Mucosa of rectum (tissue), 2 donors: ENCODE data around the gene RPS6KL1.

Experiments used
- H3K27ac ChIP-seq, 2 donors: one replicate each; pipeline ENCODE4 v1.7.0; 2013; ENCODE audit warnings: inconsistent platforms in 2 of 2, low read depth in 2 of 2, low read length in 2 of 2
- H3K27me3 ChIP-seq, 2 donors: one replicate each; pipeline ENCODE4 v1.7.0; 2013; ENCODE audit warnings: low read length in 2 of 2; ENCODE audit not compliant: control insufficient read depth in 2 of 2, insufficient read depth in 2 of 2
- H3K36me3 ChIP-seq, 2 donors: one replicate each; pipeline ENCODE4 v1.7.0; 2013; ENCODE audit warnings: low read length in 2 of 2; ENCODE audit not compliant: control insufficient read depth in 2 of 2, insufficient read depth in 2 of 2
- H3K4me1 ChIP-seq, 2 donors: one replicate each; pipeline ENCODE4 v1.7.0; 2013; ENCODE audit warnings: low read length in 2 of 2, mild to moderate bottlenecking in 1 of 2; ENCODE audit not compliant: control insufficient read depth in 2 of 2, insufficient read depth in 2 of 2
- H3K4me3 ChIP-seq, 2 donors: one replicate each; pipeline ENCODE4 v1.7.0; 2013; ENCODE audit warnings: low read length in 2 of 2
- H3K9ac ChIP-seq, 2 donors: one replicate each; pipeline ENCODE4 v1.7.0; 2013; ENCODE audit warnings: low read length in 2 of 2, low read depth in 1 of 2, mild to moderate bottlenecking in 1 of 2
- H3K9me3 ChIP-seq, 2 donors: one replicate each; pipeline ENCODE4 v1.7.0; 2013; ENCODE audit warnings: low read length in 2 of 2; ENCODE audit not compliant: control insufficient read depth in 2 of 2
- donor health status: healthy.
- donor health status: Normal muscosa, but diverticular disease.

Gene RPS6KL1

DNA sequence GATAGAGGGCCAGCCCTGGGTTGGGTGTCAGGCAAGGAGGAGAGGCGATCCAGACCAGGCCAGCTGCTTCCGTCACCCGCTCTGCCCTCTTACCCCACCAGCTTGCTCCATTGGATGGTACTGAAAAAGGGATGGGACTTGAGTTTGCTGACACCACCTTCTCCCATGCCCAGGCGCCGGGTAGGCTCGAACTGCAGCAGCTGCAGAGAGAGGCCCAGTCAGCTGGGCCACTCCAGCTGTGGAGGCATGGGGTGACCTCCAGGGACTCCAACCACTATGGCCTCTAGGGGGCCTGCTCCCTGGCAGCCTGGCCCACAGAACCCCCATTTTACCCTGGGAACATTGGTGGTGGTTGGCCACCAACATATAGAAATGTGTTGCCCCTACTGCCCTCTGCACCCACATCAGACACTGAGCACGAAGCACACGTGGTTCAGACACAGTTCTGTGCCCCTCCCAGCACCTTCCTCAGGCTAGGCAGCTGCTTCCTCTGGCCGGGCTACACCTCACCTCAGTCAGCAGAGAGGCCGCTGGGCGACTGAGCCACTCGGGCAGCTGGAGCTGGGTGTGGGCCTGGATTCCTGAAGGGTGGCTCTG, 16.0 kb downstream of the RPS6KL1 start:
- H3K27ac ChIP-seq, result no peak overlapping the region
- H3K9ac ChIP-seq, result no peak overlapping the region
- peaks cover 11 to 21% of the 10 kb centered on the region in 2 donors for H3K36me3 ChIP-seq
- H3K9me3 ChIP-seq, result no peaks in the 10 kb centered on the region
- no peaks in the 10 kb centered on the region for H3K27me3 ChIP-seq
- H3K4me3 ChIP-seq, result no peak overlapping the region
- H3K4me1 ChIP-seq, result peaks cover 6 to 15% of the 10 kb centered on the region in 2 donors

DNA sequence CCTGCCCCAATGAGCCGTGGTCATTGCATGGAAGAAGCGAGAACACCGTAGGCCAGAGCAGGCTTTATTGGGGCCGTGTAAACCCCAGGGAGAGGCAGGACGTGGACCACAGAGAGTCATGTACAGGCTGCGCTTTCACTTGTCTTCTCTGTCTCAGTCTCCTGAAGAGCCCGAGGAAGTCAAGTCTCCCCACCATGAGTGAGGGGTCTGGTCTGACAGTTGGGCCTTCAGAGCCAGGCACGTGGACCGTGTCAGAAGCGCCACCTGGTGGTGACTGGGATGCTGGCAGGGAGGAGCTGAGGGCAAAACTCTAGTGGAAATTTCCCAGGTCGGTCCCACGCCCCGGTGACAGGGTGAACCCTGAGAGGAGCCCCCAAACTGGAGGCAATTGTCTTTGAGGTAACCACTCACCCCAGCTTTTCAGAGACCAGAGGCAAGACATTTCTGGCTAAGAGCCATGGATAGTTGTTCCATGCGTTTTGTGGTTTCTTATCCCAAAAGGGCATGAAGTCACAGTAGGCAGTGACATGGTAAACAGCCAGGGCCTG, 17.4 kb downstream of the RPS6KL1 start:
- Histone ChIP-seq H3K9ac (no peak overlapping the region), H3K9me3 (no peaks in the 10 kb centered on the region), H3K4me1 (peaks cover 6 to 15% of the 10 kb centered on the region in 2 donors), H3K27ac (no peak overlapping the region), H3K36me3 (peaks cover 25 to 34% of the 10 kb centered on the region in 2 donors), H3K4me3 (no peak overlapping the region), H3K27me3 (no peaks in the 10 kb centered on the region)

DNA sequence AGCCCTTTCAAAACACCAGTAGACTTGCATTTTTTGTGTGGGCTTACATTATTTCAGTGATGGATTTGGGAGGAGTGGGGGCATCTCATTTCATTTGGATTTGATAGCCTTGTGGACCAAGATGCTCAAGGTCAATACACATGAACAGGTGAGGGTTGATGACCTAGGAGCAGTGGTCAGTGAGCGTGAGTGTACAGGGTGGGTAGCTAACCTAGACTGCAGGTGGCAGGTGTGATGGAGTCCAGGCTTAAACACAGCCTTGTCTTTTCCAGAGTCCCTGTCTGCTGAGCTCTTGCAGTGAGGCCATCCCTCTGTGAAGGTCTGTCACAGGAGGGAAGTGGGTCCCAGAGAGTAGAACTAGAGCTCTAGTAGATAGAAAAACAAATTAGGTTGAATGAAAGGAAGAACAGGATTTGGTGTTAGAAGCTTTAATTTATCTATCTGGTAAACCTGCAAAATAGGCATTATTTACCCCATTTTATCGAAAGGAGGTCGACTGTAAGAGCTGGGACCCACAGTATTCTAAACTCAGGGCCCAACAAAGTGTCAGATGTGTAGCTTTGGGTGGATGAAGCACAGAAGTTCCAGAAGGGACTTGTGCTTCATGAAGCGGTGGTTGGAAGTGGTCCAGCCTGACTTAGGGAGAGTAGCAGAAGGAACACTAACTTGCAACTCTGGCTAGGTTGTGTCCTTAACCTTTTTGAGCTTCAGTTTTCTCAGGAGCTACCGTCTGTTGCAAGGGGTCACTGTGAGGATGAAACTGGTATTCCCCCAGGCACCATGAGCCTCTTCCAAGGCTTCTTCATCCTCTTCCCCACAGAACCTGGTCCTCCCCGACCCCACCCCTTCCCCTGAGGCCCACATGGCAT, 18.2 kb downstream of the RPS6KL1 start:
- Histone ChIP-seq H3K9ac (no peak overlapping the region), H3K36me3 (peaks cover 33 to 42% of the 10 kb centered on the region in 2 donors), H3K27ac (no peak overlapping the region)

DNA sequence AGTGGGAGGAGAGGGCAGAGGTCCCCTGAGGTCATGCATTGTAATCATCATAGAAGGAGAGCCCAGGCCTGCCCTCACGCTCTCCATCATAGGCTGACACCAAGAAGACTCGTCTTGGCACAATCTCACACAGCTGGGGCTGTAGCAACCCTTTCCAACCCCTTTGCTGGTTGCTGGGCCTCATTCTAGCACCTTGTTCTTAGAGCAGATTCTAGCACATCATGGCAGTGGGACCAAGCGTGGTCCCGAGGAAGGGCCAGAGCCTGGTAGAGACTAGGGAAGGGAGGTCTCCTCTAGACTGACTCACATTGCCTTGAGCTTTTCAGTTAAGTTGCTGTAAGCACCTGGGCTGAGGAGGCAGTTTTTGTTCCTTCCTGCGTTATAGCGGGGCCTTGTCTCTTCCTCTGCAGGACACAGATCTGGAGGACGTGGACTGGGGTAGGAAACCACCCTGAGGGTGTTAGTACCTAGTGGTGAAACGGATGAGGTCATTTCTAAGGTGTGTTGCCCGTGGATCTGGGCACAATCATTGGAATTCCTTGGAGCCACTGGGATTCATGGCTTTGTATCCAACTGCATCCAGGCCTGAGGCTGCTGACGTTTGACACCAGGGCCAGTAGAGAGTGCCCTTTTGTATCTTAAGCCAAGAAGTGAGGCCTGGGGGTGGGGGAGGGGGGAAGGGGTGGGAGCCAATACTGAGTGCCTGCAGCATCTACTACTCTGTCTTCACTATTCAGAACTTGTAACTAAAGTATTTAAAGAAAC, 19.9 kb downstream of the RPS6KL1 start:
- H3K27me3 ChIP-seq, result no peaks in the 10 kb centered on the region
- H3K36me3 ChIP-seq, result peaks cover 50 to 60% of the 10 kb centered on the region in 2 donors
- no peak overlapping the region for H3K9ac ChIP-seq
- H3K4me3 ChIP-seq, result no peak overlapping the region
- no peaks in the 10 kb centered on the region for H3K9me3 ChIP-seq
- peaks cover 6 to 15% of the 10 kb centered on the region in 2 donors for H3K4me1 ChIP-seq
- no peak overlapping the region for H3K27ac ChIP-seq

More for the DNA sequence above, 18.2 kb downstream of the RPS6KL1 start:
- Histone ChIP-seq H3K9me3 (no peaks in the 10 kb centered on the region), H3K4me1 (peaks cover 6 to 15% of the 10 kb centered on the region in 2 donors), H3K27me3 (no peaks in the 10 kb centered on the region), H3K4me3 (no peak overlapping the region)

DNA sequence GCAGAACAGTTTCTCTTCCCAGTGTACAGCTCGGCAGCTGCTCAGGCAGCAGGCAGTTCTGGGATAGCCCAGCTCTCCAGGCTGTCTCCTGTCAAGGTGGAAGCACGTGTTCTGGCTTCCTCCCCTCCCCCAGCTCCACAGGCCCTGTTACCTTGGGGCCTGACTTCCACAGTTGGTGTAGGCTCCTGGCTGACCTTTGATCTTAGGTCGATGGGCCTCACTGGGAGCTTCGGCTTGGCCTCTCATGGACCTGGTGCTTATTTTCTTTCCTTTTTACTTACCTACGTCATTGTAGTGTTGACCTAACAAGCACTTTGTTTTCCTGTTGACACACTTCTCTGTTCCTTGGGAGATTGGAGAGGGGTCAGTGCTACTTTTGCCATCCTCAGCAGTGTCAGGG, 24.4 kb downstream of the RPS6KL1 start:
- H3K27ac ChIP-seq, result no peak overlapping the region

DNA sequence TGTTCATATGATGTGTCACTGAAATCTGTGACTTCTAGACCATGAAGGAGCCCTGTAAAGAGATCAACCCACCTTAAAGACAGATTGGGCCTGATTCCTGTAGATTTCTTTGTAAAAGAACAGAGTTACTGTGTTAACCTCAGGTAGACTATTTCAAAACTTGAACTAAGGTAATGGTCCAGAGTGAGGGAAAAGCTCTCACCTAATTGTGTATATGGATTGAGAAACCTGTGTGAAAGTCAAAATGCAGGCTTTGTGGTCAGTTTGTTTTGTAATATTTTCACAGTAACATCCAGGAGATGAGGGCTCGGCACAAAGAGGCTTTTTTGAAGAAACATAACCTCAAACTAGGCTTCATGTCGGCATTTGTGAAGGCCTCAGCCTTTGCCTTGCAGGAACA, 25.0 kb downstream of the RPS6KL1 start:
- Histone ChIP-seq H3K9me3 (no peaks in the 10 kb centered on the region), H3K4me3 (no peak overlapping the region), H3K27ac (no peak overlapping the region), H3K4me1 (no peaks in the 10 kb centered on the region), H3K27me3 (no peaks in the 10 kb centered on the region), H3K36me3 (peaks cover 93 to 94% of the 10 kb centered on the region in 2 donors), H3K9ac (no peak overlapping the region)

More for the DNA sequence above, 24.4 kb downstream of the RPS6KL1 start:
- Histone ChIP-seq H3K36me3 (peaks cover 89 to 90% of the 10 kb centered on the region in 2 donors), H3K9me3 (no peaks in the 10 kb centered on the region), H3K4me3 (no peak overlapping the region), H3K9ac (no peak overlapping the region), H3K4me1 (no peaks in the 10 kb centered on the region), H3K27me3 (no peaks in the 10 kb centered on the region)

DNA sequence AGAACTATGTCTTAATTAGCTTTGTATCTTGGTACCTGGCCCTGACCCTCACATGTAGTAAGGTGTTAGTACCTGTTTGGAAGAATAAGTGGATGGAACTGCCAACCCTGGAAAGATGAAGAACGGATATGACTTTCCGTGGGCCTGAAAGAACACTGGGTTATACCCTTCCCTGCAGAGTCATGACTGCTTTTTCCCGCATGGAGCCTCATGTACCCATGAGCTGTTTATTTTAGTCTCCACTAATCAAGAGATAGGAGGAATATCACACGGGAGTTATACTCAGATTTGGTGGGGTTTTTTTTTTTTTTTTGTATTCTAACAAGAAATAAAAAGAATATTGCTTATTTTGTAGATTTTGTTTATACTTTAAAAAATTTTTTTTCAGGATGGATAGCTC, 25.4 kb downstream of the RPS6KL1 start:
- Histone ChIP-seq H3K9ac (no peak overlapping the region), H3K27ac (no peak overlapping the region), H3K9me3 (no peaks in the 10 kb centered on the region), H3K36me3 (peaks cover 93 to 94% of the 10 kb centered on the region in 2 donors), H3K4me1 (no peaks in the 10 kb centered on the region), H3K27me3 (no peaks in the 10 kb centered on the region), H3K4me3 (no peak overlapping the region)

DNA sequence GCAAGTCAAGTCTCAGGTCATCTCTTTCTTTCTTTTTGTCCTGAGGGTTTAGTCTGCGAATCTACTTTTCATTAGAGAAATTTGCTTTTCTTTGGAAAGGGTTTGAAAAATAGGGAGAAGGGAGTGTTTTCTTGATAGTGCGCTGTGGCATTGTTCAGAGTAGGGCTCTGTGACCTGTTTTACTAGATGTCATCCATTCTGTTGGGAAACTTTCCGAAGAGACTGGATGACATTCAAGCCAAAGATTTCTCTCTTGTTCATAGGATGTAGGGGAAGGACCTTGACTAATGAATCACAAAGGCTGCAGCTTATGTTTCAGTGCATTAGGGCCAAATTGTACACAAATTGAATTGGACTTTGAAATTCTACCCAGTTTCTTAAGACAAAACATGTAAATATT, 26.7 kb downstream of the RPS6KL1 start:
- Histone ChIP-seq H3K4me3 (no peak overlapping the region), H3K4me1 (no peaks in the 10 kb centered on the region), H3K27ac (no peak overlapping the region), H3K36me3 (peaks cover 94% of the 10 kb centered on the region in 2 donors), H3K9ac (no peak overlapping the region), H3K27me3 (no peaks in the 10 kb centered on the region), H3K9me3 (no peaks in the 10 kb centered on the region)

DNA sequence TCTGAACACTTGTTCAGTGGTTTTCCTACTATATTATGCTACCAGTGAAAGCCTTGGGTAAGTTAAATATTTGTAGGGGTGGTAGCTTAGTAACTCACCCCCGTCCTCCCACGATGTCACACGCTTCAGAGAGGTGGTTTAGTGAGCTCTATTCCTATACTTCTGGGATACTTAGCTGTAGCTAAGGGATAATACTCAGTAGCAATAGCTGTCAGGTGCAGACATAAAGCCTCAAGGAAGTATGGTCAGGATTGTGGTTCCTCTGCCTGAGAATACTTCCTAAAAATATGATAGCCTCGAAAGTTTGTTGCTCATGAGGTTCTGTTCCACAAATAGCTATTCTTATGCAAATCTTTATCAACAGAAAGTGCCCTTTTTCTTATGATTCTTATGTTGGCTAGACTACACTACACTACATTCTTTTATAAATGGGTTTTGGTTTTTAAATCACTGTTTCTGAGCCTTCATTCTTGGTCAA, 29.4 kb downstream of the RPS6KL1 start:
- H3K27ac ChIP-seq, result peak overlapping the region in 1 of 2 donors; percentile 13

More for the DNA sequence above, 29.4 kb downstream of the RPS6KL1 start:
- Histone ChIP-seq H3K36me3 (peaks cover 83 to 86% of the 10 kb centered on the region in 2 donors), H3K4me3 (no peak overlapping the region), H3K9ac (no peak overlapping the region), H3K9me3 (no peaks in the 10 kb centered on the region), H3K27me3 (no peaks in the 10 kb centered on the region), H3K4me1 (peaks cover 0 to 2% of the 10 kb centered on the region in 2 donors)
